SU-DHL-6 (cell line): ENCODE results near the gene BANP.

Experiments
- CTCF ChIP-seq: fragments of 200-600 bp; sonication (generic); IDR thresholded peaks from one replicate; pipeline ENCODE4 v1.5.1; 2017; ENCODE audit warnings: antibody characterized with exemption, mild to moderate bottlenecking, low read length, moderate library complexity; ENCODE audit not compliant: insufficient read depth, poor library complexity, severe bottlenecking
- EZH2phosphoT487 ChIP-seq: fragments of 200-600 bp; sonication (generic), shearing (Covaris generic); conservative IDR thresholded peaks from 2 replicates; pipeline ENCODE4 v1.6.1; 2018; ENCODE audit warnings: mild to moderate bottlenecking, antibody characterized with exemption, low read length, moderate library complexity, mixed read lengths

GRCh38 chr16:87954826-87955225, 3.6 kb downstream of the BANP start:
- no peak for TF ChIP-seq CTCF
- no peak for TF ChIP-seq EZH2phosphoT487
